Upper lobe of left lung (tissue), 6 donors: ENCODE measurements around the gene EXOSC5. TPM values are rescaled to one million over a fixed set of nuclear protein-coding genes. Genes with fewer than 3 reads are reported as not detected.

Experiments used
- ATAC-seq, 2 donors: fragments of 200-7000 bp; cut with Tn5 transposase; one replicate each; pipeline ENCODE4 v1.9.1; 2022; ENCODE audit warnings: mild to moderate bottlenecking in 2 of 2, moderate library complexity in 2 of 2; ENCODE audit not compliant: low FRiP score in 2 of 2
- DNase-seq, 2 donors: peaks; one replicate each; pipeline ENCODE4 v3.0.0-alpha.2; 2019 to 2020
- H3K27ac ChIP-seq, 4 donors: fragments of 200-600 bp; sonication (generic); one replicate each; pipeline ENCODE4 v1.5.1; 2016 to 2019
- H3K27me3 ChIP-seq, 4 donors: fragments of 200-600 bp; sonication (generic); one replicate each; pipeline ENCODE4 v1.5.1; 2017 to 2019
- H3K36me3 ChIP-seq, 4 donors: fragments of 200-600 bp; sonication (generic); one replicate each; pipeline ENCODE4 v1.5.1; 2016 to 2019
- H3K4me1 ChIP-seq, 4 donors: fragments of 200-600 bp; sonication (generic); one replicate each; pipeline ENCODE4 v1.5.1; 2018 to 2019
- H3K4me3 ChIP-seq, 4 donors: fragments of 200-600 bp; sonication (generic); one replicate each; pipeline ENCODE4 v1.5.1; 2017 to 2019; ENCODE audit warnings: mild to moderate bottlenecking in 2 of 4, moderate library complexity in 1 of 4
- H3K9me3 ChIP-seq, 4 donors: fragments of 200-600 bp; sonication (generic); one replicate each; pipeline ENCODE4 v1.5.1; 2018 to 2019
- EP300 ChIP-seq, 4 donors: sonication (generic); formaldehyde crosslinking; IDR thresholded peaks; one replicate each; pipeline ENCODE4 v1.5.1; 2017; ENCODE audit warnings: antibody characterized with exemption in 4 of 4, control low read depth in 2 of 4
- POLR2A ChIP-seq, 4 donors: fragments of 450-650 bp; IDR thresholded peaks; one replicate each; pipeline ENCODE4 v1.5.1; 2016 to 2017; ENCODE audit warnings: antibody characterized with exemption in 4 of 4, mild to moderate bottlenecking in 2 of 4
- POLR2AphosphoS5 ChIP-seq, 2 donors: sonication (generic); formaldehyde crosslinking; IDR thresholded peaks; one replicate each; pipeline ENCODE4 v1.5.1; 2017; ENCODE audit warnings: antibody characterized with exemption in 2 of 2
- WGBS, 2 donors: methylation state at CpG; one replicate each; pipeline ENCODE4 v1.1.5; 2017 to 2018; 5-methylcytosine and 5-hydroxymethylcytosine counted together
- total RNA-seq, 6 donors: library from RNA; depleted of rRNA in 4 of 6; stranded (reverse); fragments of >200 nt in 4 of 6; gene quantifications; one replicate each; pipeline versions ENCODE4 v1.1.0 to v1.2.1, GENCODE V29; 2016 to 2021
- TF ChIP-seq, protein P1 (sequence below), 6 experiments: fragments of 450-650 bp in 4 of 6; fragments of 200-600 bp in 2 of 6; sonication (generic) in 2 of 6; IDR thresholded peaks; one replicate each; pipeline ENCODE4 v1.5.1; 2016 to 2019; ENCODE audit warnings: antibody characterized with exemption in 6 of 6
- donor health status: DM: no; HTN: no; CAD: no; lungs with moderate emphysema.
- donor health status: DM: no; HTN: yes; CAD: no; lungs with severe emphysema.

EXOSC5 gene
- total RNA-seq, 6 donors from 2014 or later, result 0.89 to 18.4 (median 16.0) TPM

DNA sequence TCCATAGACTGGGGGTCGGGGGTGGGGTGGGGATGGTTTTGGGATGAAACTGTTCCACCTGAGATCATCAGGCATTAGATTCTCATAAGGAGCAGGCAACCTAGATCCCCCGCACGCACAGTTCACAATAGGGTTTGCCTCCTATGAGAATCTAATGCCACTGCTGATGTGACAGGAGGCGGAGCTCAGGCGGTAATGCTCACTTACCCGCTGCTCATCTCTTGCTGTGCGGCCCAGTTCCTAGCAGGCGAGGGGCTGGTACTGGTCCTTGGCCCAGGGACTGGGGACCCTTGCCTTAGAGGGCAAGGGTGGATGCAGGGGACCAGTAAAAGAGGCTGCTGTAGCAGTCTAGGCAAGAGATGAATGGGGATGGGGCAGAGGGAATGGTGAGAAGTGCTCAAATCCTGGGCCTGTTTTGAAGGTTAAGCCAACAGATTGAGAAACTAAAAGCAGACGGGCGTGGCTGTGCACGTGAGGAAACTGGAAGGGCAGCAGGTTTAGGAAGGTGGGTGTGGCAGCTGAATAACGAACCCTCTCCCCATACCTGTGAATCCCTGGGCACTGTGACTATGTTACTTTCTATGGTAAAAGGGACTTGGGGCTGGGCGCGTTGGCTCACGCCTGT, 44.3 kb upstream of the EXOSC5 start:
- Histone ChIP-seq H3K36me3 (peaks cover 3 to 14% (median 7%) of the 10 kb centered on the region in 4 donors), H3K9me3 (no peaks in the 10 kb centered on the region), H3K4me3 (no peak overlapping the region), H3K27me3 (no peaks in the 10 kb centered on the region), H3K4me1 (peaks cover 4 to 27% (median 12%) of the 10 kb centered on the region in 4 donors), H3K27ac (no peak overlapping the region)
- TF ChIP-seq POLR2A (IDR thresholded peaks at IDR 0.05), result no peak
- TF ChIP-seq POLR2AphosphoS5 (IDR thresholded peaks at IDR 0.05), result no peak
- TF ChIP-seq EP300 (IDR thresholded peaks at IDR 0.05), result no peak
- TF ChIP-seq, protein P1, sequence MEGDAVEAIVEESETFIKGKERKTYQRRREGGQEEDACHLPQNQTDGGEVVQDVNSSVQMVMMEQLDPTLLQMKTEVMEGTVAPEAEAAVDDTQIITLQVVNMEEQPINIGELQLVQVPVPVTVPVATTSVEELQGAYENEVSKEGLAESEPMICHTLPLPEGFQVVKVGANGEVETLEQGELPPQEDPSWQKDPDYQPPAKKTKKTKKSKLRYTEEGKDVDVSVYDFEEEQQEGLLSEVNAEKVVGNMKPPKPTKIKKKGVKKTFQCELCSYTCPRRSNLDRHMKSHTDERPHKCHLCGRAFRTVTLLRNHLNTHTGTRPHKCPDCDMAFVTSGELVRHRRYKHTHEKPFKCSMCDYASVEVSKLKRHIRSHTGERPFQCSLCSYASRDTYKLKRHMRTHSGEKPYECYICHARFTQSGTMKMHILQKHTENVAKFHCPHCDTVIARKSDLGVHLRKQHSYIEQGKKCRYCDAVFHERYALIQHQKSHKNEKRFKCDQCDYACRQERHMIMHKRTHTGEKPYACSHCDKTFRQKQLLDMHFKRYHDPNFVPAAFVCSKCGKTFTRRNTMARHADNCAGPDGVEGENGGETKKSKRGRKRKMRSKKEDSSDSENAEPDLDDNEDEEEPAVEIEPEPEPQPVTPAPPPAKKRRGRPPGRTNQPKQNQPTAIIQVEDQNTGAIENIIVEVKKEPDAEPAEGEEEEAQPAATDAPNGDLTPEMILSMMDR (IDR thresholded peaks at IDR 0.05), result no peak
- 81 to 82% methylated on average over 11 to 15 of the region's 15 CpGs for WGBS, 2 donors
- ATAC-seq (no peak), DNase-seq (peak in 1 of 2 donors; percentile 15)

DNA sequence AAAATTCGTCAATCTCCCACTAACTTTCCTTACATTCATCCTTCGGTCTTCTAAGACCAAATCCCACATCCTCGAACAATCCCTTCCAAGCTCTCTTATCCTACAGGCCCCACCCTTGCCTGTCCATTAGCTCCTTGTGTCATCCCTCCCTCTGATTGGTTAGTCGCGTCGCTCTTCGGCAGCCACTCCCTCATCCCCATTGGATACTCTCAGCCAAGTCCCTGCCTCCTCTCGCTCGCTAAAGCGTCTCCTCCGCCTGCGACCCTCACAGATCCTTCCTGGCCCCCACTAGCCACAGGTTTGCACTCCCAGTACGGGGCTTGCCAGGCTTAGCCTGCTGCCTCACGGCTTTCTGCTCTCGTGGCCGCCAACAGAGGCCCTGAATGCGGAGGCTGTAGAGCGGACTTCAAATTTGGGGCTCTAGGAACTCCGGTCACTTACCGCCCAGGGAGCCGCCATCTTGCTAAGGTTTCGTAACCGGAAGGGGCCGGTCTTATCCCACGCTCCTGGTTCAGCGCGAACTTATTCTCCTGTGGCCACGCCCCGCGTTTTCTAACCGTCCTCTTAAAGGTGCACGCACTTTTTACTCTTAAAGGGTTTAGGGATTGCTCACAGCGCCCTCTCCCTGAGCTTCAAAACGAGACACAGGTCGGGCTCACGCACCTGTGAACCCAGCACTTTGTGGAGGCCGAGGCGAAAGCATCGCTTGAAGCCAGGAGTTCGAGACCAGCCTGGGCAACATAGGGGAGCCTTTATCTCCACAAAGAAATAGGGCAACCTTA, 42.5 kb upstream of the EXOSC5 start, which contains the start of gene DMAC2:
DMAC2 (minus strand) TSS at position 472 of the 782 bp plus-strand sequence; CDS start at position 459, 13 bp downstream.
- H3K27me3 ChIP-seq, result no peaks in the 10 kb centered on the region
- peak within 1 kb of the TSS; percentile 88 to 94 (median 89) for H3K27ac ChIP-seq
- H3K4me3 ChIP-seq, result peak within 1 kb of the TSS; percentile 56 to 77 (median 67)
- TF ChIP-seq POLR2AphosphoS5 (IDR thresholded peaks at IDR 0.05), result peak; percentile 82 to 89
- TF ChIP-seq, protein P1 (IDR thresholded peaks at IDR 0.05), result peak; percentile 17 to 71 (median 50)
- no peak for TF ChIP-seq EP300 (IDR thresholded peaks at IDR 0.05)
- TF ChIP-seq POLR2A (IDR thresholded peaks at IDR 0.05), result peak in 3 of 4 donors; percentile 50 to 75 (median 51)
- DNase-seq (peak; percentile 86 to 99), ATAC-seq (peak; percentile 97 to 98)
- WGBS, 2 donors, result 1 to 4% methylated on average over 16 to 40 of the region's 40 CpGs
- H3K36me3 ChIP-seq, result peaks cover 5 to 21% (median 13%) of the 10 kb centered on the region in 4 donors
- peaks cover 4 to 27% (median 12%) of the 10 kb centered on the region in 4 donors for H3K4me1 ChIP-seq
- no peaks in the 10 kb centered on the region for H3K9me3 ChIP-seq

DNA sequence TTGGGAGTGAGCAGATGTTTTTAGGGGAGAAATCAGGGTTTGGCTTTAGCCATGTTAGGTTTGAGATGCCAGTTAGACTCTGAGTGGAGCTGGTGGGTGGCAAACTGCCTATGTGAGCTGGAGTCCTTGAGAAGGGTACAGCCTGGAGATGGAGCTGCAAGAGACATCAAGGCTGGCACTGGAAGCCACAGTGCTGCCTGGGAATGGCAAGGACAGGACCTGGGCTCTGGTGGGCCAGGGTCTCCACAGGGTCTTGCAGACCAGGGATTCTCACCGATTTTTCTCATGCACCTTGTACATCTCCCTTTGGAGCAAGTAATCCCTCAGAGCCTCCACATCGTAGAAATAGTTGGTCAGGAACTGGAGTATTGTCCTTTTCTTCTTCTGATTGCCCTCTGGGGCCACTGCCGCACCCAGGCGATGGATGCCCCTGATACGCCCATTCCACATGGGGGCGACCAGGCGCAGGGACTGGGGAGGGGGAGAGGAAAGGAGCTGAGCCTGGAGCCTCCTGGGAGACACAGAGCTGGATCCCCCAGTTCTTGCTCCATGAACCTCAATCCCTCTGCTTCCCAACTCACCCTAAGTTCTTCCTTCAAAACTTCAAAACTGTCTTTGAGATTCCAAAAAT, 40.9 kb upstream of the EXOSC5 start:
- Histone ChIP-seq H3K27me3 (no peaks in the 10 kb centered on the region), H3K4me3 (no peak overlapping the region), H3K9me3 (no peaks in the 10 kb centered on the region), H3K27ac (no peak overlapping the region), H3K4me1 (peaks cover 4 to 27% (median 12%) of the 10 kb centered on the region in 4 donors), H3K36me3 (peaks cover 5 to 32% (median 20%) of the 10 kb centered on the region in 4 donors)
- 95 to 96% methylated on average over 7 of the region's 7 CpGs for WGBS, 2 donors
- no peak for ATAC-seq
- peak; percentile 6 to 49 for DNase-seq
- TF ChIP-seq POLR2A (IDR thresholded peaks at IDR 0.05) (no peak), POLR2AphosphoS5 (IDR thresholded peaks at IDR 0.05) (no peak), EP300 (IDR thresholded peaks at IDR 0.05) (no peak)
- TF ChIP-seq, protein P1 (IDR thresholded peaks at IDR 0.05), result no peak

DNA sequence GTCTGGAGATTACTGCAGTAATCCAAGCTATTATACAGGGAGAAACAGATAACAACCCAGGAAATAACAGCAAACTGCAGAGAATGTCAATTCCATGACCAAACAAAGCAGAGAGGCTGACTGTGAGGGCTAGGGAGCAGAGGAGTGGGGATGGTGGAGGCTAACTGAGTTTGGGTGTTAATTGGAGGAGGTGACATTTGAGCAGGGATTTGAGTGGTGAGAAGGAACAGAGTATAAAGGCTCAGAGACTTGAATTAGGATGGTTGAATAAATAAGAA, 39.5 kb upstream of the EXOSC5 start:
- no peak overlapping the region for H3K4me3 ChIP-seq
- H3K36me3 ChIP-seq, result peaks cover 10 to 46% (median 33%) of the 10 kb centered on the region in 4 donors
- H3K27me3 ChIP-seq, result no peaks in the 10 kb centered on the region
- TF ChIP-seq, protein P1 (IDR thresholded peaks at IDR 0.05), result no peak
- TF ChIP-seq EP300 (IDR thresholded peaks at IDR 0.05), result no peak
- no peak for TF ChIP-seq POLR2A (IDR thresholded peaks at IDR 0.05)
- no peak for TF ChIP-seq POLR2AphosphoS5 (IDR thresholded peaks at IDR 0.05)
- no peak for ATAC-seq
- no peak for DNase-seq
- peaks cover 4 to 26% (median 12%) of the 10 kb centered on the region in 4 donors for H3K4me1 ChIP-seq
- H3K27ac ChIP-seq, result no peak overlapping the region
- H3K9me3 ChIP-seq, result no peaks in the 10 kb centered on the region
